GM18526 (cell line): ENCODE measurements around the gene OR2L5.

Source experiments
- POLR2A ChIP-seq: IDR thresholded peaks from 3 replicates; pipeline ENCODE4 v1.6.1; 2011; ENCODE audit not compliant: insufficient read length; ENCODE audit errors: extremely low read depth

The OR2L5 gene, protein sequence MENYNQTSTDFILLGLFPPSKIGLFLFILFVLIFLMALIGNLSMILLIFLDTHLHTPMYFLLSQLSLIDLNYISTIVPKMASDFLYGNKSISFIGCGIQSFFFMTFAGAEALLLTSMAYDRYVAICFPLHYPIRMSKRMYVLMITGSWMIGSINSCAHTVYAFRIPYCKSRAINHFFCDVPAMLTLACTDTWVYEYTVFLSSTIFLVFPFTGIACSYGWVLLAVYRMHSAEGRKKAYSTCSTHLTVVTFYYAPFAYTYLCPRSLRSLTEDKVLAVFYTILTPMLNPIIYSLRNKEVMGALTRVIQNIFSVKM

DNA sequence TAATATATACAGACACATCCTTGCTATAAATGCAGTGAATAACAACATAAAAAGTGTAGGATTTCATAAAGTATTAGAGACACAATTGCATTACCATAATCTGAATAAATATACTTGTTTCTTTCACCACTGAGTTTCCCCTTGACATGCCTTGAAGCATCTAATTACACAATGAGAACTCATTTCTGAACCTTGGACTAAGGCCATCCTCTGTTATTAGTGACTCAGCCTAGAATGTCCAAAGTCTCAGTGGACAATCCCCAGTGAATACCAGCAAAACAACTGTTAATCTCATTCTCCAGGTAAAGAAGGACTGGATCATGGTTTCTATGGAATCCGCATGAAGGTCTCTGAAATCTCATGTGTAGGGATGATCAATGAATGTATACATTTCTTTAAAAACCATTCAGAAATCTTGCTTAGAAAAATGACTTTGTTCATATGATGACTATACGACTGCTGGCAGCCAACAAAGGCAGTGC lies at the start of gene OR2L5:
OR2L5 (plus strand) TSS at position 432 of the 482 bp plus-strand sequence. CDS start 8,288 bp downstream, outside the sequence.
- TF ChIP-seq POLR2A: no peak

DNA sequence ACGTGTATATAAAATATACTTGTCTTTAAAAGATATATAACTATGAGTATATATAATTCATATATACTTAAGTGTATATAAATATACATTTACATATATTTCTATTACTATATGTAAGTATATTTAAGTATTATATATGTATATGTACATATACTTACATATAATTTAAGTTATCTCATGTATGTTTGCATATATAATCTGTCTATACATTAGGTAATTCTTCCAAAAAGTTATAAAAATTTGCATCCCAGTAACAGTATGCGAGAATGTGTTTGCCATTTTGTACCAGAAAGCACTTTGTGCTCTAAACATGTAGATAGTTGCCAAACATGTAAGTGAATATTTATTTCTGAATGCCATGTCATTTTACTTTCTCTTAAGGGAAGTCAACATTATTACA lies 48.5 kb upstream of the OR2L5 start, which contains the start of gene OR2AK2:
OR2AK2 (plus strand) TSS at position 301 of the 400 bp plus-strand sequence. CDS start 144 bp downstream, outside the sequence.
- no peak for TF ChIP-seq POLR2A

DNA sequence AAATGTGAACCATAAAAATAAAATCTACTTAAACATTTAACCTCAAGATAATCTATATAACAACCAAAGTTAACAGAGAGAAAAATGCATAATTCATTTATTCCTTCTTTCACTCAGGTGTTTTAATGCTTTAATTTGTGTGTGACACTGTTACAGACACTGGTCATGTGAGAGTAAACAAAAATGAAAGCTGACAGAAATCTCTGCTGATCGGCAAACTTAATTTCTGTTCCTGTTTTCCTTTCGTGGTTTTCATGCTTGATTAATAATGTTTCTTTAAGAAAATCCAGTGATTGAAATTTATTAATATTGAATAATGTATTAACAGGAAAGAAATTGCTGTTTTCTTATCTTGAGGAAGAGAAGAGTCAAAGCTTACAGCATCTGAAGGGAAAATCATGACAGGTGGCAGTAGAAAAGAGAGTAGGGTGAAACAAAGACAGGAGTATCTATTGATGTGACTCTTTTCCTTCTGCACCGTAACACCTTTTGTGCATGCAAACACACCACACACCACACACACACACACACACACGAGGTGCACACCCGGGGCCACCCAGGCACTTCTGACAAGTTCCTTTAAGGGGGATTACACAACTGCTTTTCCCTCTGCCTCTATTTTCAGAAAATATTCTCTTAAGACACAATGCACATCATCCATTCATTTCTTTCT lies 46.8 kb upstream of the OR2L5 start:
- TF ChIP-seq POLR2A: no peak

DNA sequence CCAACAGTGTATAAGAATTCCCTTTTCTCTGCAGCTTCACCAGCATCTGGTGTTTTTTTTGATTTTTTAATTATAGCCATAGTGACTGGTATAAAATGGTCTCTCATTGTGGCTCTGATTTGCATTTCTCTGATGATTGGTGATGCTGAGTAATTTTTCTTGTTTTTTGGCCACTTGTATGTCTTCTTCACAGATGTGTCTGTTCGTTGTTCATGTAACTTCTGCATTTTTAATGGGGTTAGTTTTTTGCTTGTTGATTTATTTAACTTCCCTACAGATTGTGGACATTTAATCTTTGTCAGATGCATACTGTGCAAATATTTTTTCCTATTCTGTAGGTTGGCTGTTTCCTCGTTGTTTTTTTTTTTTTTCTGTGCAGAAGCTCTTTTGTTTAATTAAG lies 20.5 kb upstream of the OR2L5 start:
- TF ChIP-seq POLR2A: no peak

DNA sequence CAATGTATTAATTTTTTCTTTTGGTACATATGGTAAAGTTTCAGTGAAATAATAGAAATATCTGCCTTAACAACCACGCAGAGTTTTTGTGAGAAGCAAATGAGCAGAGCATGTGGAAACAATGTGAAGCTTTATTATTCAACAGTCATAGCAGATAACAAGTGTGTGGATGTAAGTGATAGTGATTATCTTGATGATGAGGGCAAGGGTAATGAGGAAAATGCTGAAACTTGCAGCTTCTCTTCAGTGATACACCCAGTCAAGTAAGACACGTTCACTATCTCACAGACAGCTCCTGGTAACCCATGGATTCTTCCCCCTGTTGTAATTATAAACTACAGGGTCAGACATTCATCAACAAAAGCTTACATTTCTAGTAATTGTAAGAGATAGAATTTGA lies 14.6 kb upstream of the OR2L5 start:
- TF ChIP-seq POLR2A: no peak

DNA sequence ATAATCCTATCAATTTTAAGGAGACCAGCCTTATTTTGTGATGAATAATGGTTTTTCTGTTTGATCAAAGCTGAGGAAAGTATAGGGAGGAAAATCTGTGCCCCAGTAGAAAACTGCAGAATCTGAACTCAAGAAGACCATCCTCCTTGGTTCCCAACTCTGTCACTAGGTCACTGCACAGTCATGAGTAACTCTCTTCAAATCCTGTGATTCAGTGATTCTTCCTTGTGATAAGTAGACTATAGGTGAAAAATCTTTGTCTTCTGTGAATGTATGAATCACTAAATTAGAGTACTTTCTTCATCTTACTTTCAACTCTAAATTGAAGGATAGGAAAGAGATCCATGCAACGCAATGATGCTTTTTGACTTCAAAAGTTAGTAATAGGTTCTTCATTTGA lies 13.3 kb upstream of the OR2L5 start:
- TF ChIP-seq POLR2A: no peak

DNA sequence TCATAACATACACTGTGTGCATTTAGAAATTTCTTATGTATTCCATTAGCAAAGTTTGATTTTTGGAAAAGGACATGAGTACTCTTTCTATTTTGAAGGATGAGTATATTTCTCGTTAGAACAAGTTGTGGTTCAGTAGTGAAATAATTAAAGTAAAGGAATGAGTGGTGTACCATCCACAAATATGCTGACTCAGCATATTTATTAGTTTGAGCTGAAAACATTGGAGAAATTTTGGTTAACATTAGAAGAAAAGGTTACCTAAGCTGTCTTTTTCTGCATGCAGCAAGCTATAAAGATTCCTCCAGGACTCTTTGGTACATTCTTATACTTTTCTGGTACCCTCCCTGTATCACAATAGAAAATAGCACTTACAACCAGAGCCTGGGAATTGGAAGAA lies 5.7 kb upstream of the OR2L5 start:
- TF ChIP-seq POLR2A: no peak

DNA sequence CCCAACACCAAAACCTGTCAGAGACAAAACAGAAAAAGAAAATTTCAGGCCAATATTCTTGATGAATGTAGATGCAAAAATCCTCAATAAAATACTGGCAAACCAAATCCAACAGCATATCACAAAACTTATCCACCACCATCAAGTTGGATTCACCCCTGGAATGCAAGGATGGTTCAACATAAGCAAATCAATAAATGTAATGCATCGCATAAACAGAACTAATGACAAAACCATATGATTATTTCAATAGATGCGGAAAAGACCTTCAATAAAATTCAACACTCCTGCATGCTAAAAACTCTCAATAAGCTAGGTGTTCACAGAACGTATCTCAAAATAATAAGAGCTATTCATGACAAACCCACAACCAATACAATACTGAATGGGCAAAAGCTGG lies 3.8 kb upstream of the OR2L5 start:
- no peak for TF ChIP-seq POLR2A

DNA sequence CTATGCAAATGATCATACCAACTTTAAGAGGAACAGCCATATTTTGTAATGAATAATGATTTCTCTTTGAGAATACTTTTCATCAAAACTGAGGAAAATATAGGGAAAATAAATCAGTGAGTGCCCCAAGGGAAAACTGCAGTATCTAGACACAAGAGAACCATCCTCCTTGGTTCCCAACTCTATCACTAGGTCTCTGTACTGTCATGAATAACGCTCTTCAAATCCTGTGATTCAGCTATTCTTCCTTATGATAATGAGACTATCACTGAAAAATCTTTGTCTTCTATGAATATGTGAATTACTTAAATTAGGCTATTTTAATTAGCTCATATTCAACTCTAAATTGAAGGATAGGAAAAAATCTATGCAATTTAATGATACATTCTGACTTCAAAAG lies 2.3 kb downstream of the OR2L5 start:
- TF ChIP-seq POLR2A: no peak

DNA sequence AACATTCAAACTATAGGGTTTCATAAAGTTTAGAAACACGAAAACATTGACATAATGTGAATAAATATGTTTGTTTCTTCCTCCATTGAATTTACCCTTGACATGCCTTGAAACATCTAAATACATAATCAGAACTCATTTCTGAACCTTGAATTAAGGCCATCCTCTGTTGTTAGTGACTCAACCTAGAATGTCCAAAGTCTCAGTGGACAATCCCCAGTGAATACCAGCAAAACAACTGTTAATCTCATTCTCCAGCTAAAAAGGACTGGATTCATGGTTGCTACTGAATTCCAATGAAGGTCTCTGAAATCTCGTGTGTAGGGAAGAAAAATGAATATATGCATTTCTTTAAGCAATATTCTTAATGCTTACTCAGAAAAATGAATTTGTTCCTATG lies 16.3 kb downstream of the OR2L5 start, which contains the start of gene OR2L2:
OR2L2 (plus strand) TSS at position 301 of the 400 bp plus-strand sequence. CDS start 8,198 bp downstream, outside the sequence.
- TF ChIP-seq POLR2A: no peak

DNA sequence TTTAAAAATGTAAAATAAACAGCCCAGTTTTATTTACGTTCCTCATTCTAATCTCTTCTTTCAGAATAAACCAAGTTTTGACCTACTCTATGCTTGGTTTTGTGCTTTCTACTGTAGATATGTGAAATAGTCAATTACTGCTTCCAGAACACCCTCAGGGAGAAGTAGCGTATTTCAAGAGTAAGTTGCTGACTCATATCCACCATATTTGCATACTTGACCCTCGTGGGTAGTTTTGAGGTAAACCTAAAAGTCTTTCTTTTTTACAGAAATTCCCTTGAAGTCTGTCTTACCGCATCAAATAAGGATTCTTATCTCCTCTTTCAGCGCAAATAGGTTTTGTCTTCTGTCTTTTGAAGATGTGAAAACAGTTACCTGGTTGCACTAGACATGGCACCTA lies 31.7 kb downstream of the OR2L5 start:
- TF ChIP-seq POLR2A: no peak

DNA sequence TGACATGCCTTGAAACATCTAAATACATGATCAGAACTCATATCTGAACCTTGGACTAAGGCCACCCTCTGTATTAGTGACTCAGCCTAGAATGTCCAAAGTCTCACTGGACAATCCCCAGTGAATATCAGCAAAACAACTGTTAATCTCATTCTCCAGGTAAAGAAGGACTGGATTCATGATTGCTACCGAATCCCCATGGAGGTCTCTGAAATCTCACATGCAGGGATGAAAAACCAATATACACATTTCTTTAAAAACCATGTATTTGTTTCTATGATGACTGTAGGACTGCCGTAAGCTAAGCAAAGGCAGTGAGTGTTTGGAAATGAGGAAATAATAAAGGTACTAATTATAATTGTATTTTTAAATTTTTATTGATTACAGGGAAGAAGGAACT lies 33.1 kb downstream of the OR2L5 start, which contains the start of gene OR2L3:
OR2L3 (plus strand) TSS at position 301 of the 400 bp plus-strand sequence. CDS start 13,846 bp downstream, outside the sequence.
- no peak for TF ChIP-seq POLR2A

DNA sequence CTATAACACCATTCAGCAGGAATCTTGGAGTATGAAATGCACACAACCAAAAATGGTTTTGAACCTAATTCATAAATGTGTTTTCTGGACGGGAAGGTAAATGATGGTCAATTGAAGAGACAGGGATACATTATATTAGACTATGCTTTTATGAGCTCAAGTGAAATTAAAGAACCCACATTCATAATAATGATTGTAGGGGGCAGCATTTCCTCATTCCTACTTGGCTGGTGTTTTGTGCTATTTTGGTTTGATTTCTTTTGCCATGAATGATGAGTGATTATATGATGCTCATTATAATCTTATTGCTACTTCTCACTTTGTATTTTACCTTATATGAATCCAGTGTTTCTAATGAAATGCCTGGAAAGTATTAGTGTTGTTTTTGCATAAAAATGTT lies 33.5 kb downstream of the OR2L5 start:
- TF ChIP-seq POLR2A: no peak

DNA sequence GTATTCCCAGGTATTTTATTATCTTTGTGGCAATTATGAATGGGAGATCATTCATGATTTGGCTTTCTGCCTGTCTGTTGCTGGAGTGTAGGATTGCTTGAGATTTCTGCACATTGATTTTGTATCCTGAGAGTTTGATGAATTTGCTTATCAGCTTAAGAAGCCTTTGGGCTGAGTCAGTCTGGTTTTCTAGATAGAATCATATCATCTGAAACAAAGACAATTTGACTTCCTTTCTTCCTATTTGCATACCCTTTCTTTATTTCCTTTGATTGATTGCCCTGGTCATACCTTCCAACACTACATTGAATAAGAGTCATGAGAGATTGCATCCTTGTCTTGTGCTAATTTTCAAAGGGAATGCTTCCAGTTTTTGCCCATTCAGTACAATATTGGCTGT lies 41.2 kb downstream of the OR2L5 start:
- TF ChIP-seq POLR2A: no peak

DNA sequence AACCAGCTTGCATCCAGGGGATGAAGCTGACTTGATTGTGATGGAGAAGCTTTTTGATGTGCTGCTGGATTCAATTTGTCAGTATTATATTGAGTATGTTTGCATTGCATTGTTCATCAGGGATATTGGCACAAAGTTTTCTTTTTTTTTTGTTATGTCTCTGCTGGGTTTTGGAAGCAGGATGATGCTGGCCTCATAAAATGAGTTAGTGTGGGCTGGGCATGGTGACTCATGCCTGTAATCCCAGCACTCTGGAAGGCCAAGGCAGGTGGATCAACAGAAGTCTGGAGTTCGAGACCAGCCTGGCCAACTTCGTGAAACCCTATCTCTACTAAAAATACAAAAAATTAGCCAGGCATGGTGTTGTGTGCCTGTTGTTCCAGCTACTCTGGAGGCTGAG lies 41.8 kb downstream of the OR2L5 start:
- TF ChIP-seq POLR2A: no peak

DNA sequence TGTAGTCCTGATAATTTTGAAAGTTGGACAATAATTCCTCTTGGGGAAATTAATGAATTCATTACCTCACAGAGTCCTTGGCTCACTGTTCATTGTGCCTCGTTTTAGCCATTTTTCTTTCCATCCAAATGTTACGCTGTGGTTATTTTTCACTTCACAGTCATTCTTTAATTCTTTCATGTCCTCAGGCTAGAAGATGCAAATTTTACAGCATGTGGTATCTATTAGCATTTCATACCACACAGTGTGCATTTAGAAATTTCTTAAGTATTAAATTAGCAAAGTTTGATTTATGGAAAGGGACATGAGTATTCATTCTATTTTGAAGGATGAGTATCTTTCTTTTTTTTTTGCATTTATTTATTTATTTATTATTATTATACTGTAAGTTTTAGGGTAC lies 51.6 kb downstream of the OR2L5 start:
- TF ChIP-seq POLR2A: no peak
